PC-9 (cell line): ENCODE results near the gene R3HDM1.

Source experiments
- EZH2 ChIP-seq: fragments of 200-600 bp; sonication (generic); IDR thresholded peaks from 2 replicates; pipeline ENCODE4 v1.8.0; 2017; ENCODE audit warnings: antibody characterized with exemption, low read depth
- TF ChIP-seq, protein P1 (sequence below): fragments of 200-600 bp; sonication (generic); conservative IDR thresholded peaks from 2 replicates; pipeline ENCODE4 v1.6.1; 2017; ENCODE audit warnings: mixed run types, antibody characterized with exemption, mild to moderate bottlenecking, moderate library complexity

DNA sequence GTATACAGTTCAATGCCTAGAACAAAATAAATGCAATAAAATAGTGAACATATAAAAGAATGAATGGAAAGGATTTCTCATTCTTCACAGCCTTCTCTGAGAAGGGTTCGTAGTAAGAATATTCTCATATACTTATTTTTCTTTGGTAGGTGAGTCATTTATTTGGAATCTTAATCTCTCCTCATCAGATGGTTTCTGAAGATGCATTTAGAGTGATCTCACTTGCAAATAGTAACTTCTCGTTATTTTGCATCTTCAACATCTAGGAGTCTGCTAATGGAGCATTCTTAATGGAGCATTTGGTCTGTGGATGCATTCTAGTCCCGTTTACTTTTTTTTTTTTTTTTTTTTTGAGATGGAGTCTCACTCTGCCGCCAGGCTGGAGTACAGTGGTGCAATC lies 214.3 kb downstream of the R3HDM1 start:
- TF ChIP-seq, protein P1, sequence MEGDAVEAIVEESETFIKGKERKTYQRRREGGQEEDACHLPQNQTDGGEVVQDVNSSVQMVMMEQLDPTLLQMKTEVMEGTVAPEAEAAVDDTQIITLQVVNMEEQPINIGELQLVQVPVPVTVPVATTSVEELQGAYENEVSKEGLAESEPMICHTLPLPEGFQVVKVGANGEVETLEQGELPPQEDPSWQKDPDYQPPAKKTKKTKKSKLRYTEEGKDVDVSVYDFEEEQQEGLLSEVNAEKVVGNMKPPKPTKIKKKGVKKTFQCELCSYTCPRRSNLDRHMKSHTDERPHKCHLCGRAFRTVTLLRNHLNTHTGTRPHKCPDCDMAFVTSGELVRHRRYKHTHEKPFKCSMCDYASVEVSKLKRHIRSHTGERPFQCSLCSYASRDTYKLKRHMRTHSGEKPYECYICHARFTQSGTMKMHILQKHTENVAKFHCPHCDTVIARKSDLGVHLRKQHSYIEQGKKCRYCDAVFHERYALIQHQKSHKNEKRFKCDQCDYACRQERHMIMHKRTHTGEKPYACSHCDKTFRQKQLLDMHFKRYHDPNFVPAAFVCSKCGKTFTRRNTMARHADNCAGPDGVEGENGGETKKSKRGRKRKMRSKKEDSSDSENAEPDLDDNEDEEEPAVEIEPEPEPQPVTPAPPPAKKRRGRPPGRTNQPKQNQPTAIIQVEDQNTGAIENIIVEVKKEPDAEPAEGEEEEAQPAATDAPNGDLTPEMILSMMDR, result no peak
- no peak for TF ChIP-seq EZH2
